Measurements from ENCODE around the gene SLC23A2.
"Not testable (repeated sequence)": the region's sequence is repeated elsewhere in the genome, so short reads cannot be mapped to it uniquely, and the experiment has no call there.

SLC23A2 gene

GRCh38 chr20:5031206-5031557, 29.9 kb upstream of the SLC23A2 start:
- no peaks in the 10 kb centered on the region for H3K27me3 Mint-ChIP-seq (ENCODE audit: low read depth)

GRCh38 chr20:5030348-5031205, 29.3 kb upstream of the SLC23A2 start:
- no peak for TF ChIP-seq CTCF (IDR thresholded peaks at IDR 0.05; ENCODE audit: unreplicated experiment in 3 of 3)
- Mint-ChIP-seq H3K27me3 (ENCODE audit: low read depth) (no peaks in the 10 kb centered on the region), H3K27ac (no peak overlapping the region), H3K36me3 (ENCODE audit: low read depth) (peaks cover 4% of the 10 kb centered on the region), H3K4me3 (no peak overlapping the region), H3K4me1 (peaks cover 5% of the 10 kb centered on the region), H3K9me3 (no peaks in the 10 kb centered on the region)

More at GRCh38 chr20:5031206-5031557, 29.9 kb upstream of the SLC23A2 start:
- TF ChIP-seq CTCF (IDR thresholded peaks at IDR 0.05; ENCODE audit: unreplicated experiment in 3 of 3), result no peak
- H3K36me3 Mint-ChIP-seq (ENCODE audit: low read depth), result peaks cover 4% of the 10 kb centered on the region
- H3K9me3 Mint-ChIP-seq, result no peaks in the 10 kb centered on the region
- no peak overlapping the region for H3K27ac Mint-ChIP-seq
- no peak overlapping the region for H3K4me3 Mint-ChIP-seq
- peaks cover 5% of the 10 kb centered on the region for H3K4me1 Mint-ChIP-seq

- not testable (repeated sequence) for H3K9me3 Mint-ChIP-seq; H3K36me3 Mint-ChIP-seq (ENCODE audit: low read depth); H3K4me3 Mint-ChIP-seq; H3K27ac Mint-ChIP-seq; H3K27me3 Mint-ChIP-seq (ENCODE audit: low read depth); H3K4me1 Mint-ChIP-seq
Observed at GRCh38 chr20:5028258-5029059, 27.1 kb upstream of the SLC23A2 start.

- H3K27ac Mint-ChIP-seq, result no peak overlapping the region
- H3K27me3 Mint-ChIP-seq (ENCODE audit: low read depth), result no peaks in the 10 kb centered on the region
- peaks cover 5% of the 10 kb centered on the region for H3K4me1 Mint-ChIP-seq
- no peak overlapping the region for H3K4me3 Mint-ChIP-seq
- no peak for TF ChIP-seq CTCF (IDR thresholded peaks at IDR 0.05; ENCODE audit: unreplicated experiment in 3 of 3)
- H3K9me3 Mint-ChIP-seq, result no peaks in the 10 kb centered on the region
- peaks cover 4% of the 10 kb centered on the region for H3K36me3 Mint-ChIP-seq (ENCODE audit: low read depth)
Observed at GRCh38 chr20:5024982-5025381, 23.7 kb upstream of the SLC23A2 start.

GRCh38 chr20:5024103-5024502, 22.8 kb upstream of the SLC23A2 start:
- no peak overlapping the region for H3K27ac Mint-ChIP-seq
- H3K4me1 Mint-ChIP-seq, result peaks cover 5% of the 10 kb centered on the region

GRCh38 chr20:5023171-5023570, 21.9 kb upstream of the SLC23A2 start:
- H3K4me1 Mint-ChIP-seq; H3K36me3 Mint-ChIP-seq (ENCODE audit: low read depth); H3K27me3 Mint-ChIP-seq (ENCODE audit: low read depth); H3K27ac Mint-ChIP-seq; H3K9me3 Mint-ChIP-seq; H3K4me3 Mint-ChIP-seq: not testable (repeated sequence)

More at GRCh38 chr20:5024103-5024502, 22.8 kb upstream of the SLC23A2 start:
- TF ChIP-seq CTCF (IDR thresholded peaks at IDR 0.05; ENCODE audit: unreplicated experiment in 3 of 3), result no peak
- H3K4me3 Mint-ChIP-seq, result no peak overlapping the region
- H3K9me3 Mint-ChIP-seq, result no peaks in the 10 kb centered on the region
- no peaks in the 10 kb centered on the region for H3K27me3 Mint-ChIP-seq (ENCODE audit: low read depth)
- peaks cover 4% of the 10 kb centered on the region for H3K36me3 Mint-ChIP-seq (ENCODE audit: low read depth)
